ENCODE data around the gene LAMTOR1. TPM values are rescaled to one million over a fixed set of nuclear protein-coding genes. Genes with fewer than 3 reads are reported as not detected.

LAMTOR1 gene
- total and polyA plus RNA-seq, 2 donors (not counting 3 experiments of a cell fraction or from before 2014, with no cell fraction given), result 95.1 to 174 TPM

- Histone ChIP-seq H3K4me1 (ENCODE audit: control insufficient read depth, extremely low read depth, insufficient read depth, low read length) (peaks cover 28% of the 10 kb centered on the region), H2AFZ (ENCODE audit: low read depth, low read length) (peak within 1 kb of the TSS; percentile 39), H3K4me3 (replicated peaks in 1 of 3; ENCODE audit: insufficient read depth in 1 of 3, low read depth in 1 of 3, low read length in 3 of 3) (peak within 1 kb of the TSS; percentile 64 to 82 (median 78)), H3K4me2 (ENCODE audit: insufficient read depth, low read length) (peak within 1 kb of the TSS; percentile 96), H3K9ac (replicated peaks; ENCODE audit: extremely low read depth, insufficient read depth, low read length) (peak within 1 kb of the TSS; percentile 73), H3K36me3 (ENCODE audit: control insufficient read depth in 2 of 2, extremely low read depth in 1 of 2, insufficient read depth in 2 of 2, low read length in 2 of 2) (no peaks in the 10 kb centered on the region), H3K9me1 (replicated peaks; ENCODE audit: control insufficient read depth, extremely low read depth, insufficient read depth, low read length) (no peaks in the 10 kb centered on the region), H4K20me1 (replicated peaks; ENCODE audit: control insufficient read depth, extremely low read depth, insufficient read depth, low read length) (no peaks in the 10 kb centered on the region), H3K79me2 (ENCODE audit: control insufficient read depth, insufficient read depth, low read length) (peaks cover 43% of the 10 kb centered on the region), H3K27ac (ENCODE audit: insufficient read depth, low read depth, low read length) (peak within 1 kb of the TSS; percentile 94), H3K27me3 (ENCODE audit: control insufficient read depth in 2 of 2, insufficient read depth in 2 of 2, low read length in 2 of 2) (no peaks in the 10 kb centered on the region), H3K9me3 (replicated peaks; ENCODE audit: control insufficient read depth, insufficient read depth, low read length) (no peaks in the 10 kb centered on the region)
- DNase-seq (ENCODE audit: low read depth, low spot score) (peak; percentile 100), FAIRE-seq (peak; percentile 98)
- BruUV-seq (replicated peaks), result no TSS peak
- ChIA-PET POLR2A (no interaction called here), CTCF (interaction anchor here (0.9 to 3.0 kb wide), 4 partner anchors 10 to 55 kb away, joined by 3 to 45 read pairs (median 25); no protein-coding TSS in a partner anchor)
- intact Hi-C loops (cut with micrococcal nuclease), result loop anchor here (1.0 to 2.0 kb wide), 6 partner anchors 8 to 64 kb away; partner anchors contain the start of genes ANAPC15 and LAMTOR1
- TF ChIP-seq POLR2A (IDR thresholded peaks at IDR 0.05; ENCODE audit: low read depth, low read length) (peak; percentile 17), JUN (IDR thresholded peaks at IDR 0.05; ENCODE audit: borderline replicate concordance, insufficient read depth, insufficient read length, low read depth) (peak; percentile 36), MAX (IDR thresholded peaks at IDR 0.05; ENCODE audit: insufficient read depth, insufficient read length) (peak; percentile 51), FOS (IDR thresholded peaks at IDR 0.05; ENCODE audit: borderline replicate concordance, insufficient read depth, low read length) (peak; percentile 37), GATA2 (IDR thresholded peaks at IDR 0.05; ENCODE audit: insufficient read depth, insufficient read length, low read depth, low read length) (no peak)
- dilution Hi-C loops (cut with MboI; ENCODE audit: extremely low pct_ligation_motif_present, low sequenced_read_pairs), result loop anchor here (10.0 kb wide), 1 partner anchor 56 kb away; no protein-coding TSS in a partner anchor
These were observed 22.5 kb downstream of the LAMTOR1 start, which contains the start of the genes LRRC51 and NUMA1 for GRCh38 chr11:72080326-72081183. Gene LRRC51, plus strand, starts transcription at chr11:72080850. Its CDS starts 8,234 bp downstream, at chr11:72089084. Gene NUMA1, minus strand, starts transcription at chr11:72080542. Its CDS starts 44,599 bp downstream, at chr11:72035943.
